ENCODE measurements around the gene ZNF282. TPM values are rescaled to one million over a fixed set of nuclear protein-coding genes. Genes with fewer than 3 reads are reported as not detected.

ZNF282 gene
- total and polyA plus RNA-seq, 9 of the 15 experiments (the other 6 are each of a cell fraction or from before 2014, with no cell fraction given): 0.76 to 58.6 (median 17.4) TPM

DNA sequence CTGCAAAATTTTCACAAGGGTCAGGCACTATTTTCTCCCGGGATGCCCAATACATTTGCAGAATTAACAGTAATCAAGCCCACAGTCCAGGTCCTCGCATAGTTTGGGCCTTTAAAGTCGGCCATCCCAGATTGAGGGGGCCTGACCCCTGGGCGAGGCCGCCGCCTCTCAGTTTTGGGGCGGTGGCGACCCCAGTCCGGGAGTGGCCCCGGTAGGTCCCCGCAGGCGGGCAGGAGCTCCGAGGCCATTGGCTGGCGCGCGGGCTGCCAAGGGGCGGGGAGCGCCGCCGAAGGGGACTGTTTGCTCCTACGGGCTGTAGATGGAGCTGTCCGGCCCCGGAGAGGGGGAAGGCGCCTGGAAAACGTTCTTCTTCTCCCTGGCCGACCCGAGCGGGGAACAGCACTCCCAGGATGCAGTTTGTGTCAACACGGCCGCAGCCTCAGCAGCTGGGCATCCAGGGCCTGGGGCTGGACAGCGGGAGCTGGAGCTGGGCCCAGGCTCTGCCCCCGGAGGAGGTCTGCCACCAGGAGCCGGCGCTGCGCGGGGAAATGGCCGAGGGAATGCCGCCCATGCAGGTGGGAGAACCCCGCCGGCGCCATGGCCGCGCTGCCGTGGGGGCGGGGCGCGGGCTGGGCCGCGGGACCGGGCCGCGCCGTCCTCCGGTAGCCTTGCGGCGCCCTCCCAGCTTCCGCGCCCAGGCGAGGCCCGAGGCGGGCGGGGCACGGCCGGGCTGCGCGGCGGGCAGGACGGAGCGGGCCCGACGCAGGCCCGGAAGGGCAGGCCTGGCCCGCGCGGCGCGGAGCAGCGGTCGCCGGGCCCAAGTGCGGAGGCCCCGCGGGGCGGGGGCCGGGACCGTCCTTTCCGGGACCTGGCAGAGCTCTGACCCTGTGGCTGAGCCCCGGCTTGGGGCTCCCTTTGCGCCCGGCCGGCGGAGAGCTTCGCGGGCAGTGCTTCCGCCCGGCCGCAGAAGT, at the start of gene ZNF282 (continued):
- TF ChIP-seq, protein P1, sequence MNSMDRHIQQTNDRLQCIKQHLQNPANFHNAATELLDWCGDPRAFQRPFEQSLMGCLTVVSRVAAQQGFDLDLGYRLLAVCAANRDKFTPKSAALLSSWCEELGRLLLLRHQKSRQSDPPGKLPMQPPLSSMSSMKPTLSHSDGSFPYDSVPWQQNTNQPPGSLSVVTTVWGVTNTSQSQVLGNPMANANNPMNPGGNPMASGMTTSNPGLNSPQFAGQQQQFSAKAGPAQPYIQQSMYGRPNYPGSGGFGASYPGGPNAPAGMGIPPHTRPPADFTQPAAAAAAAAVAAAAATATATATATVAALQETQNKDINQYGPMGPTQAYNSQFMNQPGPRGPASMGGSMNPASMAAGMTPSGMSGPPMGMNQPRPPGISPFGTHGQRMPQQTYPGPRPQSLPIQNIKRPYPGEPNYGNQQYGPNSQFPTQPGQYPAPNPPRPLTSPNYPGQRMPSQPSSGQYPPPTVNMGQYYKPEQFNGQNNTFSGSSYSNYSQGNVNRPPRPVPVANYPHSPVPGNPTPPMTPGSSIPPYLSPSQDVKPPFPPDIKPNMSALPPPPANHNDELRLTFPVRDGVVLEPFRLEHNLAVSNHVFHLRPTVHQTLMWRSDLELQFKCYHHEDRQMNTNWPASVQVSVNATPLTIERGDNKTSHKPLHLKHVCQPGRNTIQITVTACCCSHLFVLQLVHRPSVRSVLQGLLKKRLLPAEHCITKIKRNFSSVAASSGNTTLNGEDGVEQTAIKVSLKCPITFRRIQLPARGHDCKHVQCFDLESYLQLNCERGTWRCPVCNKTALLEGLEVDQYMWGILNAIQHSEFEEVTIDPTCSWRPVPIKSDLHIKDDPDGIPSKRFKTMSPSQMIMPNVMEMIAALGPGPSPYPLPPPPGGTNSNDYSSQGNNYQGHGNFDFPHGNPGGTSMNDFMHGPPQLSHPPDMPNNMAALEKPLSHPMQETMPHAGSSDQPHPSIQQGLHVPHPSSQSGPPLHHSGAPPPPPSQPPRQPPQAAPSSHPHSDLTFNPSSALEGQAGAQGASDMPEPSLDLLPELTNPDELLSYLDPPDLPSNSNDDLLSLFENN (IDR thresholded peaks at IDR 0.05; ENCODE audit: low read depth in 2 of 2, low read length in 2 of 2): 0 out of 4 replicates have a peak, but pooled peaks of 1 of the 2 experiments have one; percentile 61
- TF ChIP-seq ATF7 (IDR thresholded peaks at IDR 0.05) (peak; percentile 69), SAFB2 (IDR thresholded peaks at IDR 0.05; ENCODE audit: borderline replicate concordance, low read depth, low read length, severe bottlenecking) (no peak), ELF1 (tag; IDR thresholded peaks at IDR 0.05) (peak; percentile 72), CREM (IDR thresholded peaks at IDR 0.05; ENCODE audit: low read depth) (peak; percentile 80), NONO (IDR thresholded peaks at IDR 0.05; ENCODE audit: low read depth in 2 of 2, low read length in 1 of 2) (peak; percentile 49 to 68; a peak in 2 of 4 replicates), ZNF717 (CRISPR knock-in tag; IDR thresholded peaks at IDR 0.05) (no peak), FOXA3 (CRISPR knock-in tag; conservative IDR thresholded peaks at IDR 0.05 in 1 of 2, IDR thresholded peaks at IDR 0.05 in 1 of 2) (peak; percentile 98 to 99), ZNF23 (CRISPR knock-in tag; IDR thresholded peaks at IDR 0.05) (no peak), POLR2B (IDR thresholded peaks at IDR 0.05; ENCODE audit: low read depth, partially characterized antibody) (peak; percentile 74), RCOR1 (IDR thresholded peaks at IDR 0.05; ENCODE audit: borderline replicate concordance in 1 of 2, low read depth in 2 of 2, low read length in 2 of 2) (peak; percentile 33 to 86; a peak in 2 of 4 replicates)
- TF ChIP-seq, protein P2, sequence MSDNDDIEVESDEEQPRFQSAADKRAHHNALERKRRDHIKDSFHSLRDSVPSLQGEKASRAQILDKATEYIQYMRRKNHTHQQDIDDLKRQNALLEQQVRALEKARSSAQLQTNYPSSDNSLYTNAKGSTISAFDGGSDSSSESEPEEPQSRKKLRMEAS (CRISPR knock-in tag; IDR thresholded peaks at IDR 0.05): peak; percentile 76
- TF ChIP-seq, protein P3, sequence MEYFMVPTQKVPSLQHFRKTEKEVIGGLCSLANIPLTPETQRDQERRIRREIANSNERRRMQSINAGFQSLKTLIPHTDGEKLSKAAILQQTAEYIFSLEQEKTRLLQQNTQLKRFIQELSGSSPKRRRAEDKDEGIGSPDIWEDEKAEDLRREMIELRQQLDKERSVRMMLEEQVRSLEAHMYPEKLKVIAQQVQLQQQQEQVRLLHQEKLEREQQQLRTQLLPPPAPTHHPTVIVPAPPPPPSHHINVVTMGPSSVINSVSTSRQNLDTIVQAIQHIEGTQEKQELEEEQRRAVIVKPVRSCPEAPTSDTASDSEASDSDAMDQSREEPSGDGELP (CRISPR knock-in tag; IDR thresholded peaks at IDR 0.05; ENCODE audit: borderline replicate concordance): peak; percentile 97
- TF ChIP-seq, protein P4, sequence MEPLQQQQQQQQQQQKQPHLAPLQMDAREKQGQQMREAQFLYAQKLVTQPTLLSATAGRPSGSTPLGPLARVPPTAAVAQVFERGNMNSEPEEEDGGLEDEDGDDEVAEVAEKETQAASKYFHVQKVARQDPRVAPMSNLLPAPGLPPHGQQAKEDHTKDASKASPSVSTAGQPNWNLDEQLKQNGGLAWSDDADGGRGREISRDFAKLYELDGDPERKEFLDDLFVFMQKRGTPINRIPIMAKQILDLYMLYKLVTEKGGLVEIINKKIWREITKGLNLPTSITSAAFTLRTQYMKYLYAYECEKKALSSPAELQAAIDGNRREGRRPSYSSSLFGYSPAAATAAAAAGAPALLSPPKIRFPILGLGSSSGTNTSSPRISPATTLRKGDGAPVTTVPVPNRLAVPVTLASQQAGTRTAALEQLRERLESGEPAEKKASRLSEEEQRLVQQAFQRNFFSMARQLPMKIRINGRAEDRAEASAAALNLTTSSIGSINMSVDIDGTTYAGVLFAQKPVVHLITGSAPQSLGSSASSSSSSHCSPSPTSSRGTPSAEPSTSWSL (CRISPR knock-in tag; IDR thresholded peaks at IDR 0.05; ENCODE audit: borderline replicate concordance): no peak
- TF ChIP-seq, protein P5, sequence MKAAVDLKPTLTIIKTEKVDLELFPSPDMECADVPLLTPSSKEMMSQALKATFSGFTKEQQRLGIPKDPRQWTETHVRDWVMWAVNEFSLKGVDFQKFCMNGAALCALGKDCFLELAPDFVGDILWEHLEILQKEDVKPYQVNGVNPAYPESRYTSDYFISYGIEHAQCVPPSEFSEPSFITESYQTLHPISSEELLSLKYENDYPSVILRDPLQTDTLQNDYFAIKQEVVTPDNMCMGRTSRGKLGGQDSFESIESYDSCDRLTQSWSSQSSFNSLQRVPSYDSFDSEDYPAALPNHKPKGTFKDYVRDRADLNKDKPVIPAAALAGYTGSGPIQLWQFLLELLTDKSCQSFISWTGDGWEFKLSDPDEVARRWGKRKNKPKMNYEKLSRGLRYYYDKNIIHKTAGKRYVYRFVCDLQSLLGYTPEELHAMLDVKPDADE (conservative IDR thresholded peaks at IDR 0.05; ENCODE audit: control insufficient read depth, low read depth, low read length): peak; percentile 74; the same call in 1 of the 2 replicates
- TF ChIP-seq, protein P6, sequence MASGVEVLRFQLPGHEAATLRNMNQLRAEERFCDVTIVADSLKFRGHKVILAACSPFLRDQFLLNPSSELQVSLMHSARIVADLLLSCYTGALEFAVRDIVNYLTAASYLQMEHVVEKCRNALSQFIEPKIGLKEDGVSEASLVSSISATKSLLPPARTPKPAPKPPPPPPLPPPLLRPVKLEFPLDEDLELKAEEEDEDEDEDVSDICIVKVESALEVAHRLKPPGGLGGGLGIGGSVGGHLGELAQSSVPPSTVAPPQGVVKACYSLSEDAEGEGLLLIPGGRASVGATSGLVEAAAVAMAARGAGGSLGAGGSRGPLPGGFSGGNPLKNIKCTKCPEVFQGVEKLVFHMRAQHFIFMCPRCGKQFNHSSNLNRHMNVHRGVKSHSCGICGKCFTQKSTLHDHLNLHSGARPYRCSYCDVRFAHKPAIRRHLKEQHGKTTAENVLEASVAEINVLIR (CRISPR knock-in tag; IDR thresholded peaks at IDR 0.05): no peak
